H1 (cell line): Measurements from ENCODE around the gene LHPP. TPM values are rescaled to one million over a fixed set of nuclear protein-coding genes. Genes with fewer than 3 reads are reported as not detected.

Source experiments
- CTCF ChIA-PET: fragments of 300-600 bp; sonication (Branson Sonifier 250); formaldehyde crosslinking; loops from one replicate; lab custom pipeline; 2021; ENCODE audit not compliant: partially characterized antibody; lab: Charles Lee
- POLR2A ChIA-PET: fragments of 300-600 bp; sonication (Branson Sonifier 250); formaldehyde crosslinking; loops from one replicate; lab custom pipeline; 2021; ENCODE audit warnings: inconsistent platforms; ENCODE audit not compliant: partially characterized antibody; lab: Charles Lee
- DNase-seq, 2 experiments: peaks; one replicate each; pipeline versions ENCODE4 v3.0.0 to v3.0.0-alpha.2; 2010 to 2022; ENCODE audit warnings: low spot score in 2 of 2, low read depth in 1 of 2, mixed read lengths in 1 of 2
- FAIRE-seq: peaks from 2 replicates; lab custom pipeline; 2011; peaks lifted over from hg19 to GRCh38; lab: Jason Lieb, UNC
- H2AFZ ChIP-seq: 2 replicates; pipeline ENCODE4 v1.8.1; 2012; ENCODE audit warnings: low read length, inconsistent platforms
- H2AK5ac ChIP-seq: 2 replicates; pipeline ENCODE4 v1.6.1; 2013; ENCODE audit warnings: low read depth, low read length
- H2BK120ac ChIP-seq: replicated peaks from 2 replicates; pipeline ENCODE3; 2013; ENCODE audit warnings: low read depth, low read length, inconsistent platforms
- H2BK12ac ChIP-seq: 2 replicates; pipeline ENCODE4 v1.6.1; 2013; ENCODE audit warnings: low read depth, low read length
- H2BK15ac ChIP-seq: 2 replicates; pipeline ENCODE4 v1.6.1; 2013; ENCODE audit warnings: low read length
- H2BK20ac ChIP-seq: 2 replicates; pipeline ENCODE4 v1.6.1; 2013; ENCODE audit warnings: low read length
- H2BK5ac ChIP-seq: 2 replicates; pipeline ENCODE4 v1.6.1; 2013; ENCODE audit warnings: low read depth, low read length
- H3K14ac ChIP-seq: 2 replicates; pipeline ENCODE4 v1.6.1; 2013; ENCODE audit warnings: inconsistent platforms; ENCODE audit not compliant: insufficient read length
- H3K18ac ChIP-seq: 2 replicates; pipeline ENCODE4 v1.6.1; 2013; ENCODE audit warnings: low read length; ENCODE audit errors: extremely low read depth
- H3K23ac ChIP-seq: 2 replicates; pipeline ENCODE4 v1.6.1; 2013; ENCODE audit warnings: inconsistent platforms; ENCODE audit not compliant: insufficient read length
- H3K23me2 ChIP-seq: 2 replicates; pipeline ENCODE4 v1.6.1; 2013; ENCODE audit warnings: low read depth, low read length
- H3K27ac ChIP-seq: 2 replicates; pipeline ENCODE4 v1.6.1; 2011; ENCODE audit warnings: low read depth, low read length, inconsistent platforms
- H3K27me3 ChIP-seq, 4 experiments: replicated peaks in 1 of 4; 1 replicate in 1 of 4; 2 replicates in 3 of 4; pipeline versions ENCODE4 v1.6.1 to v1.8.1; 2011 to 2013; ENCODE audit warnings: low read length in 3 of 4, mild to moderate bottlenecking in 3 of 4, inconsistent platforms in 2 of 4, mixed read lengths in 2 of 4, moderate library complexity in 1 of 4; ENCODE audit not compliant: control insufficient read depth in 3 of 4, insufficient read depth in 3 of 4; ENCODE audit errors: extremely low read depth in 1 of 4
- H3K36me3 ChIP-seq, 4 experiments: 2 replicates each; pipeline versions ENCODE4 v1.6.1 to v1.8.1; 2011 to 2013; ENCODE audit warnings: mild to moderate bottlenecking in 4 of 4, low read length in 3 of 4, moderate library complexity in 2 of 4, control low read depth in 1 of 4, inconsistent platforms in 1 of 4; ENCODE audit not compliant: insufficient read depth in 4 of 4, control insufficient read depth in 2 of 4
- H3K4ac ChIP-seq: replicated peaks from 2 replicates; pipeline ENCODE3; 2013; ENCODE audit warnings: low read length, low read depth, mixed read lengths, inconsistent platforms; ENCODE audit not compliant: insufficient read length
- H3K4me1 ChIP-seq, 4 experiments: replicated peaks in 1 of 4; 1 replicate in 1 of 4; 2 replicates in 3 of 4; pipeline versions ENCODE4 v1.6.1 to v1.8.1; 2011 to 2013; ENCODE audit warnings: low read length in 3 of 4, inconsistent platforms in 2 of 4, mixed read lengths in 1 of 4; ENCODE audit not compliant: insufficient read depth in 4 of 4, control insufficient read depth in 3 of 4
- H3K4me2 ChIP-seq, 2 experiments: 2 replicates each; pipeline versions ENCODE4 v1.6.1 to v1.8.1; 2011 to 2013; ENCODE audit warnings: low read depth in 2 of 2, low read length in 2 of 2, control low read depth in 1 of 2, inconsistent platforms in 1 of 2, mild to moderate bottlenecking in 1 of 2; ENCODE audit not compliant: insufficient read depth in 1 of 2
- H3K4me3 ChIP-seq, 4 experiments: fragments of 200-600, 300-600 bp in 1 of 4; sonication (generic), shearing (Covaris generic), sonication (Bioruptor Twin) in 1 of 4; 2 replicates each; pipeline versions ENCODE4 v1.5.1 to v1.8.1; 2011 to 2016; ENCODE audit warnings: low read length in 4 of 4, low read depth in 3 of 4, control low read depth in 2 of 4, inconsistent platforms in 2 of 4, mild to moderate bottlenecking in 2 of 4, mixed read lengths in 1 of 4, moderate library complexity in 1 of 4; ENCODE audit not compliant: insufficient read depth in 2 of 4; ENCODE audit errors: extremely low read depth in 1 of 4
- H3K56ac ChIP-seq: replicated peaks from 2 replicates; pipeline ENCODE3; 2013; ENCODE audit warnings: low read depth, mild to moderate bottlenecking, mixed read lengths, low read length, inconsistent platforms; ENCODE audit not compliant: insufficient read length
- H3K79me1 ChIP-seq: 2 replicates; pipeline ENCODE4 v1.6.1; 2013; ENCODE audit warnings: low read depth, low read length, control low read depth
- H3K79me2 ChIP-seq, 2 experiments: 2 replicates each; pipeline versions ENCODE4 v1.6.1 to v1.8.1; 2012 to 2013; ENCODE audit warnings: low read length in 2 of 2, mild to moderate bottlenecking in 2 of 2, inconsistent platforms in 1 of 2; ENCODE audit not compliant: insufficient read depth in 2 of 2, control insufficient read depth in 1 of 2
- H3K9ac ChIP-seq, 4 experiments: replicated peaks in 1 of 4; 1 replicate in 1 of 4; 2 replicates in 3 of 4; pipeline versions ENCODE4 v1.6.1 to v1.8.1; 2011 to 2013; ENCODE audit warnings: low read depth in 3 of 4, low read length in 3 of 4, control low read depth in 2 of 4, mild to moderate bottlenecking in 2 of 4, moderate library complexity in 2 of 4, inconsistent platforms in 1 of 4; ENCODE audit errors: extremely low read depth in 1 of 4
- H3K9me3 ChIP-seq, 2 experiments: 2 replicates each; pipeline versions ENCODE4 v1.6.1 to v1.8.1; 2012 to 2013; ENCODE audit warnings: mild to moderate bottlenecking in 2 of 2, moderate library complexity in 2 of 2, control low read depth in 1 of 2, inconsistent platforms in 1 of 2, low read depth in 1 of 2, low read length in 1 of 2, mixed read lengths in 1 of 2; ENCODE audit not compliant: insufficient read depth in 2 of 2
- H4K20me1 ChIP-seq, 2 experiments: replicated peaks in 1 of 2; 2 replicates each; pipeline versions ENCODE3 to v1.8.1; 2011 to 2013; ENCODE audit warnings: inconsistent platforms in 2 of 2, low read length in 2 of 2, mild to moderate bottlenecking in 1 of 2; ENCODE audit not compliant: insufficient read depth in 2 of 2, control insufficient read depth in 1 of 2
- H4K5ac ChIP-seq: 2 replicates; pipeline ENCODE4 v1.6.1; 2013; ENCODE audit warnings: low read length, low read depth, mixed read lengths, inconsistent platforms; ENCODE audit not compliant: insufficient read length
- H4K8ac ChIP-seq: 2 replicates; pipeline ENCODE4 v1.8.0; 2013; ENCODE audit warnings: mild to moderate bottlenecking, moderate library complexity, low read length, inconsistent platforms; ENCODE audit not compliant: insufficient read depth; ENCODE audit errors: extremely low read depth
- H4K91ac ChIP-seq: replicated peaks from 2 replicates; pipeline ENCODE3; 2013; ENCODE audit warnings: low read length, mixed read lengths, inconsistent platforms; ENCODE audit not compliant: insufficient read length
- BACH1 ChIP-seq: IDR thresholded peaks from 2 replicates; pipeline ENCODE4 v1.6.1; 2012; ENCODE audit warnings: low read length, improper control_type of control experiment
- BRCA1 ChIP-seq: IDR thresholded peaks from 2 replicates; pipeline ENCODE4 v1.6.1; 2012; ENCODE audit warnings: low read depth, low read length, improper control_type of control experiment
- CHD1 ChIP-seq: IDR thresholded peaks from 2 replicates; pipeline ENCODE4 v1.6.1; 2012; ENCODE audit warnings: low read depth, low read length, improper control_type of control experiment
- CTCF ChIP-seq, 3 experiments: IDR thresholded peaks; 1 replicate in 2 of 3; 2 replicates in 1 of 3; pipeline versions ENCODE4 v1.5.1 to v1.6.1; 2011; ENCODE audit warnings: low read length in 3 of 3, mild to moderate bottlenecking in 3 of 3, inconsistent platforms in 2 of 3, low read depth in 1 of 3, moderate library complexity in 1 of 3; ENCODE audit not compliant: insufficient read depth in 1 of 3; ENCODE audit errors: control extremely low read depth in 1 of 3
- JUND ChIP-seq: IDR thresholded peaks from 2 replicates; pipeline ENCODE4 v1.6.1; 2011; ENCODE audit warnings: mild to moderate bottlenecking, improper control_type of control experiment, low read length
- PHF8 ChIP-seq: fragments of 200-600 bp; sonication (generic); conservative IDR thresholded peaks from 2 replicates; pipeline ENCODE4 v1.7.1; 2012; ENCODE audit warnings: low read depth, mild to moderate bottlenecking, inconsistent platforms, low read length, moderate library complexity
- RAD21 ChIP-seq, 2 experiments: IDR thresholded peaks in 1 of 2; conservative IDR thresholded peaks in 1 of 2; 2 replicates each; pipeline ENCODE4 v1.6.1; 2011; ENCODE audit warnings: low read depth in 2 of 2, low read length in 2 of 2, improper control_type of control experiment in 1 of 2, inconsistent platforms in 1 of 2, mild to moderate bottlenecking in 1 of 2, moderate library complexity in 1 of 2
- SIRT6 ChIP-seq: IDR thresholded peaks from one replicate; pipeline ENCODE4 v1.7.1; 2012; ENCODE audit warnings: low read length, inconsistent platforms
- SP4 ChIP-seq: IDR thresholded peaks from 2 replicates; pipeline ENCODE4 v1.6.1; 2012; ENCODE audit warnings: low read length, inconsistent platforms
- SRF ChIP-seq: IDR thresholded peaks from 2 replicates; pipeline ENCODE4 v1.6.1; 2011; ENCODE audit warnings: mild to moderate bottlenecking, low read depth, low read length, moderate library complexity
- WGBS, 2 experiments: shearing (Covaris generic) in 1 of 2; methylation state at CpG; one replicate each; pipeline versions ENCODE4 v1.1.6 to v1.1.7; 2013 to 2015; ENCODE audit warnings: low lambda C conversion rate in 2 of 2, mixed read lengths in 2 of 2, inconsistent platforms in 1 of 2, low coverage in 1 of 2, missing lambda C conversion rate in 1 of 2; ENCODE audit not compliant: insufficient replicate concordance in 2 of 2, insufficient coverage in 1 of 2, insufficient read length in 1 of 2; ENCODE audit errors: extremely low coverage in 1 of 2, missing lambda C conversion rate in 1 of 2; 5-methylcytosine and 5-hydroxymethylcytosine counted together
- polyA plus RNA-seq, 7 experiments: library from polyadenylated mRNA; depleted of rRNA in 3 of 7; stranded (reverse) in 5 of 7; unstranded in 2 of 7; fragments of >200 nt in 5 of 7; fragments of 200-250 nt in 2 of 7; gene quantifications; 1 replicate in 5 of 7; 2 replicates in 1 of 7; 4 replicates in 1 of 7; pipeline versions ENCODE4 v1.2.1 to v1.2.3, GENCODE V29; 2011 to 2013; ENCODE audit warnings: missing spikeins in 2 of 7, mixed read lengths in 2 of 7
- total RNA-seq: library from RNA; stranded (reverse); fragmentation: NEBNext Ultra II Directional; extraction: Animal tissue kit (Norgen Biotek cat#: 25700); gene quantifications from 2 replicates; pipeline ENCODE4 v1.2.1, GENCODE V29; 2021

Gene LHPP
- total and polyA plus RNA-seq, 2 of the 8 experiments (the other 6 are each of a cell fraction or from before 2014, with no cell fraction given) = 26.0 to 45.0 TPM

- H2BK12ac ChIP-seq = no peak overlapping the region
- H3K36me3 ChIP-seq = no peaks in the 10 kb centered on the region
- H3K27me3 ChIP-seq = no peaks in the 10 kb centered on the region
- POLR2A ChIA-PET = interaction anchor here (0.8 kb wide), 1 partner anchor 25 kb away, joined by 3 read pairs; no protein-coding TSS in a partner anchor
- no peak overlapping the region for H3K4me3 ChIP-seq
- 0 out of 2 replicates have a peak overlapping the region, but pooled peaks have one; percentile 49 for H2BK5ac ChIP-seq
- peaks cover 0 to 12% (median 7%) of the 10 kb centered on the region in 4 experiments; a peak in 5 of 7 replicates for H3K4me1 ChIP-seq
- 79% methylated on average over 26 of the region's 26 CpGs; no CpG with 5 or more reads in 1 of the 2 experiments for WGBS, 2 experiments
- no peak overlapping the region for H3K23ac ChIP-seq
- no peak overlapping the region for H3K14ac ChIP-seq
- H4K8ac ChIP-seq = no peak overlapping the region; the same call in 1 of the 2 replicates
- H2AK5ac ChIP-seq = no peak overlapping the region
- H4K20me1 ChIP-seq = peaks cover 0 to 1% of the 10 kb centered on the region in 2 experiments
- H3K4me2 ChIP-seq = no peak overlapping the region
- H3K79me2 ChIP-seq = no peaks in the 10 kb centered on the region
- H2BK20ac ChIP-seq = no peak overlapping the region
- H3K79me1 ChIP-seq = no peaks in the 10 kb centered on the region
- peak; percentile 25 to 86 for DNase-seq
- no peak for FAIRE-seq
- no peaks in the 10 kb centered on the region for H3K9me3 ChIP-seq
- H3K23me2 ChIP-seq = no peaks in the 10 kb centered on the region
- H2BK120ac ChIP-seq = no peak overlapping the region
- H4K5ac ChIP-seq = no peak overlapping the region
- no peak overlapping the region; a peak in 1 of 7 replicates for H3K9ac ChIP-seq
- H2BK15ac ChIP-seq = 0 out of 2 replicates have a peak overlapping the region, but pooled peaks have one; percentile 46
- peak overlapping the region; percentile 46 for H4K91ac ChIP-seq
- H2AFZ ChIP-seq = no peak overlapping the region
- no peak overlapping the region for H3K56ac ChIP-seq
- H3K18ac ChIP-seq = no peak overlapping the region; the same call in none of the 2 replicates
- CTCF ChIA-PET = interaction anchor here (0.6 to 38.0 kb wide), 20 partner anchors 8 to 209 kb away, joined by 3 to 681 read pairs (median 4); no protein-coding TSS in a partner anchor
- no peak overlapping the region for H3K27ac ChIP-seq
- H3K4ac ChIP-seq = no peak overlapping the region
- no peak for TF ChIP-seq PHF8
- TF ChIP-seq SP4 = no peak
- no peak for TF ChIP-seq JUND
- peak; percentile 77 to 85 for TF ChIP-seq RAD21 (IDR thresholded peaks at IDR 0.05 in 1 of 2, conservative IDR thresholded peaks at IDR 0.05 in 1 of 2; ENCODE audit: low read depth in 2 of 2, low read length in 2 of 2)
- TF ChIP-seq CTCF (IDR thresholded peaks at IDR 0.05; ENCODE audit: control extremely low read depth in 1 of 3, insufficient read depth in 1 of 3, low read depth in 1 of 3, low read length in 3 of 3) = peak; percentile 71 to 72 (median 71)
- TF ChIP-seq BRCA1 = no peak
- TF ChIP-seq CHD1 = no peak
- TF ChIP-seq SIRT6 = no peak
- TF ChIP-seq SRF = no peak
- no peak for TF ChIP-seq BACH1
These were observed 78.5 kb downstream of the LHPP start for GRCh38 chr10:124539935-124540641.
